HepG2 (cell line): ENCODE results near the gene KDM4E. TPM values are rescaled to one million over a fixed set of nuclear protein-coding genes. Genes with fewer than 3 reads are reported as not detected.

ENCODE experiments used
- CENPX ChIP-seq: sonication (generic); formaldehyde crosslinking; IDR thresholded peaks from 2 replicates; pipeline ENCODE4 v1.9.0; 2021; ENCODE audit warnings: mild to moderate bottlenecking, missing genetic modification reagents, moderate library complexity
- FOXM1 ChIP-seq: sonication (generic); formaldehyde crosslinking; IDR thresholded peaks from 2 replicates; pipeline ENCODE4 v1.5.0; 2020; ENCODE audit warnings: missing genetic modification reagents
- HDAC1 ChIP-seq: sonication (generic); formaldehyde crosslinking; IDR thresholded peaks from 2 replicates; pipeline ENCODE4 v1.5.1; 2020; ENCODE audit warnings: mild to moderate bottlenecking, missing genetic modification reagents
- NFE2 ChIP-seq: sonication (generic); formaldehyde crosslinking; IDR thresholded peaks from 2 replicates; pipeline ENCODE4 v1.4.0; 2020; ENCODE audit warnings: missing genetic modification reagents
- NFYB ChIP-seq: sonication (generic); formaldehyde crosslinking; IDR thresholded peaks from 2 replicates; pipeline ENCODE4 v1.4.0; 2020; ENCODE audit warnings: missing genetic modification reagents
- PHF8 ChIP-seq: sonication (generic); formaldehyde crosslinking; IDR thresholded peaks from 2 replicates; pipeline ENCODE4 v1.5.0; 2020; ENCODE audit warnings: missing genetic modification reagents
- RCOR2 ChIP-seq: IDR thresholded peaks from 2 replicates; pipeline ENCODE4 v1.6.1; 2016; ENCODE audit warnings: missing biosample characterization, missing genetic modification reagents
- SNRNP70 ChIP-seq: fragments of 200-400 bp; formaldehyde crosslinking; IDR thresholded peaks from 2 replicates; pipeline ENCODE4 v1.6.1; 2017; ENCODE audit warnings: mild to moderate bottlenecking, low read depth, low read length, moderate library complexity
- ZFP1 ChIP-seq: IDR thresholded peaks from 2 replicates; pipeline ENCODE4 v1.6.1; 2016
- ZFP36 ChIP-seq: fragments of 150-350 bp; IDR thresholded peaks from 2 replicates; pipeline ENCODE4 v1.6.1; 2018; ENCODE audit warnings: borderline replicate concordance, low read length, low read depth; ENCODE audit not compliant: partially characterized antibody
- ZNF331 ChIP-seq: sonication (generic); formaldehyde crosslinking; IDR thresholded peaks from 2 replicates; pipeline ENCODE4 v1.4.0; 2020; ENCODE audit warnings: missing genetic modification reagents
- ZNF451 ChIP-seq: sonication (generic); formaldehyde crosslinking; IDR thresholded peaks from 2 replicates; pipeline ENCODE4 v1.5.0; 2020; ENCODE audit warnings: mild to moderate bottlenecking, missing genetic modification reagents
- ZNF749 ChIP-seq: sonication (generic); formaldehyde crosslinking; IDR thresholded peaks from 2 replicates; pipeline ENCODE4 v1.8.0; 2022; ENCODE audit warnings: mild to moderate bottlenecking, missing genetic modification reagents, moderate library complexity, borderline replicate concordance
- ZSCAN9 ChIP-seq: IDR thresholded peaks from 2 replicates; pipeline ENCODE4 v1.6.1; 2016; ENCODE audit warnings: borderline replicate concordance
- polyA plus RNA-seq, 8 experiments: library from polyadenylated mRNA; depleted of rRNA in 3 of 8; stranded (reverse) in 7 of 8; unstranded in 1 of 8; fragments of >200 nt; fragmentation: Illumina TruSeq in 4 of 8; extraction: Trizol in 4 of 8; gene quantifications; 2 replicates each; pipeline versions ENCODE4 v1.2.1 to v1.2.3, GENCODE V29; 2011 to 2016; ENCODE audit warnings: low read depth in 4 of 8, missing spikeins in 1 of 8, mixed read lengths in 1 of 8; ENCODE audit not compliant: insufficient read depth in 1 of 8
- total RNA-seq, 5 experiments: library from RNA; depleted of rRNA; stranded (reverse); fragments of >200 nt; fragmentation: Illumina TruSeq; extraction: Trizol; gene quantifications; 2 replicates each; pipeline ENCODE4 v1.2.3, GENCODE V29; 2016; ENCODE audit warnings: low read depth in 1 of 5
- TF ChIP-seq, protein P1 (sequence below): sonication (generic); formaldehyde crosslinking; IDR thresholded peaks from 2 replicates; pipeline ENCODE4 v1.5.0; 2020; ENCODE audit warnings: mild to moderate bottlenecking, missing genetic modification reagents, borderline replicate concordance
- TF ChIP-seq, protein P2 (sequence below): sonication (generic); formaldehyde crosslinking; IDR thresholded peaks from 2 replicates; pipeline ENCODE4 v1.5.1; 2020; ENCODE audit warnings: missing genetic modification reagents, mild to moderate bottlenecking, borderline replicate concordance
- TF ChIP-seq, protein P3 (sequence below): sonication (generic); formaldehyde crosslinking; IDR thresholded peaks from 2 replicates; pipeline ENCODE4 v1.8.0; 2022; ENCODE audit warnings: mild to moderate bottlenecking, missing genetic modification reagents, moderate library complexity
- TF ChIP-seq, protein P4 (sequence below): sonication (generic); formaldehyde crosslinking; IDR thresholded peaks from 2 replicates; pipeline ENCODE4 v1.5.1; 2020; ENCODE audit warnings: mild to moderate bottlenecking, missing genetic modification reagents, moderate library complexity

Gene KDM4E
- total and polyA plus RNA-seq, 2 of the 13 experiments (the other 11 are each of a cell fraction or from before 2014, with no cell fraction given) = not detected

DNA sequence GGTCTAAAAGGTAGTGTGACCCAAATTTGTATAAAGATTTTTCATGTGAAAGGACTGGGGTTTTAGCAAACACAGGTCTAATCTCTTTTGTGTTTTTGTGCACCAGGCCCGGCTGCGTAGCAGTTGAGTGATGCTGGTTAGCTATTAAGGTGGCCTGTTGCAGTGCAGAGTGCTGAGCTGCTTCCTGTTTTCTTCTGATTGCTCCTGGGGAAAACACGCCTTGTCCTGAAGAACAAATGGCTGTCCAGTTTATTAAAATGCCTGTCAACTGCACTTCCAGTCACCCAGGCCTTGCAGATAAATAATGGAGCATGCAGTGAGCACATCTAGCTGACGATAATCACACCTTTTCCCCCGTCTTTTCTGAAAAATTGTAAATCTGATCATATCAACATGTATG, 43.5 kb downstream of the KDM4E start (continued):
- TF ChIP-seq ZNF451 (CRISPR knock-in tag) = no peak
- TF ChIP-seq ZNF749 (CRISPR knock-in tag) = no peak
- TF ChIP-seq FOXM1 (CRISPR knock-in tag) = no peak
- TF ChIP-seq NFE2 (CRISPR knock-in tag) = no peak
- no peak for TF ChIP-seq ZFP36
- no peak for TF ChIP-seq ZSCAN9 (CRISPR knock-in tag)
- TF ChIP-seq, protein P1, sequence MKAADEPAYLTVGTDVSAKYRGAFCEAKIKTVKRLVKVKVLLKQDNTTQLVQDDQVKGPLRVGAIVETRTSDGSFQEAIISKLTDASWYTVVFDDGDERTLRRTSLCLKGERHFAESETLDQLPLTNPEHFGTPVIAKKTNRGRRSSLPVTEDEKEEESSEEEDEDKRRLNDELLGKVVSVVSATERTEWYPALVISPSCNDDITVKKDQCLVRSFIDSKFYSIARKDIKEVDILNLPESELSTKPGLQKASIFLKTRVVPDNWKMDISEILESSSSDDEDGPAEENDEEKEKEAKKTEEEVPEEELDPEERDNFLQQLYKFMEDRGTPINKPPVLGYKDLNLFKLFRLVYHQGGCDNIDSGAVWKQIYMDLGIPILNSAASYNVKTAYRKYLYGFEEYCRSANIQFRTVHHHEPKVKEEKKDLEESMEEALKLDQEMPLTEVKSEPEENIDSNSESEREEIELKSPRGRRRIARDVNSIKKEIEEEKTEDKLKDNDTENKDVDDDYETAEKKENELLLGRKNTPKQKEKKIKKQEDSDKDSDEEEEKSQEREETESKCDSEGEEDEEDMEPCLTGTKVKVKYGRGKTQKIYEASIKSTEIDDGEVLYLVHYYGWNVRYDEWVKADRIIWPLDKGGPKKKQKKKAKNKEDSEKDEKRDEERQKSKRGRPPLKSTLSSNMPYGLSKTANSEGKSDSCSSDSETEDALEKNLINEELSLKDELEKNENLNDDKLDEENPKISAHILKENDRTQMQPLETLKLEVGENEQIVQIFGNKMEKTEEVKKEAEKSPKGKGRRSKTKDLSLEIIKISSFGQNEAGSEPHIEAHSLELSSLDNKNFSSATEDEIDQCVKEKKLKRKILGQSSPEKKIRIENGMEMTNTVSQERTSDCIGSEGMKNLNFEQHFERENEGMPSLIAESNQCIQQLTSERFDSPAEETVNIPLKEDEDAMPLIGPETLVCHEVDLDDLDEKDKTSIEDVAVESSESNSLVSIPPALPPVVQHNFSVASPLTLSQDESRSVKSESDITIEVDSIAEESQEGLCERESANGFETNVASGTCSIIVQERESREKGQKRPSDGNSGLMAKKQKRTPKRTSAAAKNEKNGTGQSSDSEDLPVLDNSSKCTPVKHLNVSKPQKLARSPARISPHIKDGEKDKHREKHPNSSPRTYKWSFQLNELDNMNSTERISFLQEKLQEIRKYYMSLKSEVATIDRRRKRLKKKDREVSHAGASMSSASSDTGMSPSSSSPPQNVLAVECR (CRISPR knock-in tag) = peak; percentile 57; the same call in 1 of the 2 replicates
- TF ChIP-seq NFYB (CRISPR knock-in tag) = peak; percentile 86
- TF ChIP-seq, protein P2, sequence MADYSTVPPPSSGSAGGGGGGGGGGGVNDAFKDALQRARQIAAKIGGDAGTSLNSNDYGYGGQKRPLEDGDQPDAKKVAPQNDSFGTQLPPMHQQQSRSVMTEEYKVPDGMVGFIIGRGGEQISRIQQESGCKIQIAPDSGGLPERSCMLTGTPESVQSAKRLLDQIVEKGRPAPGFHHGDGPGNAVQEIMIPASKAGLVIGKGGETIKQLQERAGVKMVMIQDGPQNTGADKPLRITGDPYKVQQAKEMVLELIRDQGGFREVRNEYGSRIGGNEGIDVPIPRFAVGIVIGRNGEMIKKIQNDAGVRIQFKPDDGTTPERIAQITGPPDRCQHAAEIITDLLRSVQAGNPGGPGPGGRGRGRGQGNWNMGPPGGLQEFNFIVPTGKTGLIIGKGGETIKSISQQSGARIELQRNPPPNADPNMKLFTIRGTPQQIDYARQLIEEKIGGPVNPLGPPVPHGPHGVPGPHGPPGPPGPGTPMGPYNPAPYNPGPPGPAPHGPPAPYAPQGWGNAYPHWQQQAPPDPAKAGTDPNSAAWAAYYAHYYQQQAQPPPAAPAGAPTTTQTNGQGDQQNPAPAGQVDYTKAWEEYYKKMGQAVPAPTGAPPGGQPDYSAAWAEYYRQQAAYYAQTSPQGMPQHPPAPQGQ (CRISPR knock-in tag) = no peak
- no peak for TF ChIP-seq CENPX (CRISPR knock-in tag)
- TF ChIP-seq ZFP1 (CRISPR knock-in tag) = no peak
- no peak for TF ChIP-seq SNRNP70
- peak; percentile 62 for TF ChIP-seq PHF8
- TF ChIP-seq, protein P3, sequence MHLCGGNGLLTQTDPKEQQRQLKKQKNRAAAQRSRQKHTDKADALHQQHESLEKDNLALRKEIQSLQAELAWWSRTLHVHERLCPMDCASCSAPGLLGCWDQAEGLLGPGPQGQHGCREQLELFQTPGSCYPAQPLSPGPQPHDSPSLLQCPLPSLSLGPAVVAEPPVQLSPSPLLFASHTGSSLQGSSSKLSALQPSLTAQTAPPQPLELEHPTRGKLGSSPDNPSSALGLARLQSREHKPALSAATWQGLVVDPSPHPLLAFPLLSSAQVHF (CRISPR knock-in tag) = no peak
- TF ChIP-seq RCOR2 = no peak
- 0 out of 2 replicates have a peak, but pooled peaks have one; percentile 37 for TF ChIP-seq ZNF331 (CRISPR knock-in tag)
- TF ChIP-seq HDAC1 (CRISPR knock-in tag) = peak; percentile 53; the same call in 1 of the 2 replicates
- TF ChIP-seq, protein P4, sequence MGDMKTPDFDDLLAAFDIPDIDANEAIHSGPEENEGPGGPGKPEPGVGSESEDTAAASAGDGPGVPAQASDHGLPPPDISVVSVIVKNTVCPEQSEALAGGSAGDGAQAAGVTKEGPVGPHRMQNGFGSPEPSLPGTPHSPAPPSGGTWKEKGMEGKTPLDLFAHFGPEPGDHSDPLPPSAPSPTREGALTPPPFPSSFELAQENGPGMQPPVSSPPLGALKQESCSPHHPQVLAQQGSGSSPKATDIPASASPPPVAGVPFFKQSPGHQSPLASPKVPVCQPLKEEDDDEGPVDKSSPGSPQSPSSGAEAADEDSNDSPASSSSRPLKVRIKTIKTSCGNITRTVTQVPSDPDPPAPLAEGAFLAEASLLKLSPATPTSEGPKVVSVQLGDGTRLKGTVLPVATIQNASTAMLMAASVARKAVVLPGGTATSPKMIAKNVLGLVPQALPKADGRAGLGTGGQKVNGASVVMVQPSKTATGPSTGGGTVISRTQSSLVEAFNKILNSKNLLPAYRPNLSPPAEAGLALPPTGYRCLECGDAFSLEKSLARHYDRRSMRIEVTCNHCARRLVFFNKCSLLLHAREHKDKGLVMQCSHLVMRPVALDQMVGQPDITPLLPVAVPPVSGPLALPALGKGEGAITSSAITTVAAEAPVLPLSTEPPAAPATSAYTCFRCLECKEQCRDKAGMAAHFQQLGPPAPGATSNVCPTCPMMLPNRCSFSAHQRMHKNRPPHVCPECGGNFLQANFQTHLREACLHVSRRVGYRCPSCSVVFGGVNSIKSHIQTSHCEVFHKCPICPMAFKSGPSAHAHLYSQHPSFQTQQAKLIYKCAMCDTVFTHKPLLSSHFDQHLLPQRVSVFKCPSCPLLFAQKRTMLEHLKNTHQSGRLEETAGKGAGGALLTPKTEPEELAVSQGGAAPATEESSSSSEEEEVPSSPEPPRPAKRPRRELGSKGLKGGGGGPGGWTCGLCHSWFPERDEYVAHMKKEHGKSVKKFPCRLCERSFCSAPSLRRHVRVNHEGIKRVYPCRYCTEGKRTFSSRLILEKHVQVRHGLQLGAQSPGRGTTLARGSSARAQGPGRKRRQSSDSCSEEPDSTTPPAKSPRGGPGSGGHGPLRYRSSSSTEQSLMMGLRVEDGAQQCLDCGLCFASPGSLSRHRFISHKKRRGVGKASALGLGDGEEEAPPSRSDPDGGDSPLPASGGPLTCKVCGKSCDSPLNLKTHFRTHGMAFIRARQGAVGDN (CRISPR knock-in tag) = no peak
